HT1080 (cell line): Measurements from ENCODE around the gene CDC34. TPM values are rescaled to one million over a fixed set of nuclear protein-coding genes. Genes with fewer than 3 reads are reported as not detected.

ENCODE experiments used
- DNase-seq: peaks from one replicate; pipeline ENCODE4 v3.0.0-alpha.2; 2015; ENCODE audit warnings: low read depth
- polyA plus RNA-seq, 2 experiments: library from polyadenylated mRNA; depleted of rRNA; stranded (reverse); fragments of >200 nt; gene quantifications; 2 replicates each; pipeline ENCODE4 v1.2.3, GENCODE V29; 2015
- total RNA-seq: library from RNA; depleted of rRNA; stranded (reverse); fragments of >200 nt; shearing (Covaris generic); gene quantifications from 2 replicates; pipeline ENCODE4 v1.2.3, GENCODE V29; 2014; rRNA removed

CDC34 gene, protein sequence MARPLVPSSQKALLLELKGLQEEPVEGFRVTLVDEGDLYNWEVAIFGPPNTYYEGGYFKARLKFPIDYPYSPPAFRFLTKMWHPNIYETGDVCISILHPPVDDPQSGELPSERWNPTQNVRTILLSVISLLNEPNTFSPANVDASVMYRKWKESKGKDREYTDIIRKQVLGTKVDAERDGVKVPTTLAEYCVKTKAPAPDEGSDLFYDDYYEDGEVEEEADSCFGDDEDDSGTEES
- total RNA-seq = 107 and 110 TPM in 2 replicates
- polyA plus RNA-seq (2015; cell fraction: cytosol; rRNA removed) = 51.4 and 65.4 TPM in 2 replicates
- 31.6 and 41.6 TPM in 2 replicates for polyA plus RNA-seq (2015; cell fraction: nucleus; rRNA removed)

DNA sequence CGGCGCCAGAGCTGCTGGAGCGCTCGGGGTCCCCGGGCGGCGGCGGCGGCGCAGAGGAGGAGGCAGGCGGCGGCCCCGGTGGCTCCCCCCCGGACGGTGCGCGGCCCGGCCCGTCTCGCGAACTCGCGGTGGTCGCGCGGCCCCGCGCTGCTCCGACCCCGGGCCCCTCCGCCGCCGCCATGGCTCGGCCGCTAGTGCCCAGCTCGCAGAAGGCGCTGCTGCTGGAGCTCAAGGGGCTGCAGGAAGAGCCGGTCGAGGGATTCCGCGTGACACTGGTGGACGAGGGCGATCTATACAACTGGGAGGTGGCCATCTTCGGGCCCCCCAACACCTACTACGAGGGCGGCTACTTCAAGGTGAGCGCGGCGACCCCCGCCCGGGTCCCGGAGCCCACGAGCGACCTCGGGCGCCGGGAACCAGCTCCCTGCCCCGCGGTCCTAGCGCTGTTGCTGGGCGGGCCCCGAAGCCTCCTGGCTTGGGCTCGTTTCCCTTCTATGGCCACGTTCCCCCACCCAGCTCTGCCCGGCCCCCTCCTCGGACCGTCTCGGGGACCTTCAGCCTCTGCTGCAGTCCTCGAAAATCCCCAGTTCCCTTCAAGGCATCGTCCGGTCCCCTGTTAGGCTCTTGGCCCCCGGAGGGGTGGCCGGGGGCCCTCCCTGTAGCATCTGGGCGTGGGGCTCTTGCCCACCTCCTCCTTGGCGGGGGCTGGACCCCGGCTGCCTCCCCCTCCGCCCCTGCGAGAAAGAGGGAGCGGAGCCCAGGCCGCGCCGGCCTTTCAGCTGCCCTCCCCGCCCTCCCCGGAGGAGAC is at the start of gene CDC34:
Gene CDC34 (plus strand): TSS at position 8 of the 808 bp plus-strand sequence. CDS start 172 bp downstream, at position 180.
- DNase-seq = no peak

DNA sequence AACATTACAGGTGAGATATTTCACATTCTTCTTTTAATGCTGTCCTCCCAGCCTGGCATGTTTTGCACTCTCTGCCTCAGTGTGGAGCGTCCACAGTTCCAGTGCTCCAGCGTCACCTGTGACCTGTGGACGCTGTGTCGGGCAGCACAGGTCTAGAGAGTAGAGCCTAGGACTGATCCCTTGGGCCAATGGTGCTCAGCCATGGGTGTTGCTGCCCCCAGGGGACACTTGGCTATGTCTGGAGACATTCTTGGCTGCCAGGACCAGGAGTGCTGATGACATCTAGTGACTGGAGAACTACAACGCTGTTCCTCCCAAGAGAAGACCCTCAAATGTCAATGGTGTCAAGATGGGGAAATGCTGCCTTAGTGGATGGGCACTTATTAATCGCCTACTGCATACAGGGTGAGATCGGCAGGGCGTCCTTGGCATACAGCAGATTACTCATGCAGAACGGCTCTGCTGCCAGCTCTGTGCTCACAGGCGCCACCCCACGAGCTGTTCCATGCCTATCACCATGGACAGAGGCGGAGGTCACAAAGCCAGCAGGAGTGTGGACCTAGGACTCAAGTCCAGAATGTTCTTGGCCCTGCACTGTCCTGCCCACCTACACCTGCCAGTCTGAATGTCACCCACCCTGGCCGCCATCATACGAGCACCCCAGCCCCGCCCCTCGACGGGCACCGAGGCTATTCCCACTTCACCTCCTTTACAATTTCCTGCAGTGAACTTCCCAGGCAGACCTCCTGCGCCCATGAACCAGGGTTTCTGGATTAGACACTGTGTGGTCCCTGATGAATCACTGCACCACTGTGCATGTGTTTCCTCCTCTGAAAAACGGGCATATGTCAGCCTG is 49.1 kb upstream of the CDC34 start:
- no peak for DNase-seq

DNA sequence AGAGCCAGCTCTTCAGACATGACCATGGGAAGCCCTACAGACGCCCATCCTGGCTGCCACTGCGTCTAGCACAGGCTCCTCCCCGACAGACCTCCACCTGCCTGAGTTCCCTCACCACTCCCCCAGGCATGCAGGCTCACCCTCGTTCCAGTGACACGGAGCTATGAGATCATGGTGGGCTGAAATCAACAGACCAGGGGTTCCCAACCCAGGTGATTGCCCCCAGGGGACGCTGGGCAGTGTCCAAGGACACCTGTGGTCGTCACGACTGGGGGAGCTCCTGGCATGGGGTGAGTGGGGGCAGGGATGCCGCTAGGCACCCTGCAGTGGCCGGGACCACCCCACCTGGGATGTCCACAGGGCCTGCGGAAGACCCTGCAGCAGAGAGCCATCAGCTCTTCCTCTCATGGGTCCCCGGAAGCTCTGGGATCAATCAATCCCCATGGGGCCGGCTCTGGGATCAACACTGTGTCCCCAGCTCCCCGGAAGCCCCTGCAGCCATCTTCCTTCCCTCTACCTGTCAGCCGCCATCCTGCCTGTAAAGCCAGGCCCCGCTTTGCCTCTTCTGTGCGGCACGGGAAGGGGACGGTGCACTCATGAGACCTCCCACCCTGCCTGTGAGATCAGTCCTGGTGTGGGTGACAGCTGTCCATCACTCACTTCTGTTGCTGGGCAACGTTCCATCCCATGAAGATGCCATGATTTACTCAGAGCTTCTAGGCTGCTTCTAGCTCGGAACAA is 48.1 kb upstream of the CDC34 start:
- DNase-seq = no peak

DNA sequence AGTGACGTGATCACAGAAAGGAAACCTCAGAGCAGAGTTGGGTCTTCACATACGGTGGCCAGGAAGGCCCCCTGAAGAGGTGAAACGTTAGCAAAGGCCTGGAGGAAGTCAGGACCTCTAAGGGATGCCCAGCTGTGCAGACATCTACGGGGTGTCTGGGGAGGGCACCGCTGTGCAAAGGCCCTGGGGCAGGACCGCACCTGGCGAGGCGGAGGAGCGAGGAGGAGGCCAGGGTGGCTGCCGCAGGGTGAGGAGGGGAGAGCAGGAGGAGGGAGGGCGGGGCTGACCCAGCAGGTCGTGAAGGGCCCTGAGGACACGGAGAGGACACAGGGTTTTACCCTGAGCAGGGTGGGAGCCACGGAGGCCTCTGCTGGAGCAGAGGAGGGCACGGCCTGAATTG is 47.1 kb upstream of the CDC34 start:
- no peak for DNase-seq

DNA sequence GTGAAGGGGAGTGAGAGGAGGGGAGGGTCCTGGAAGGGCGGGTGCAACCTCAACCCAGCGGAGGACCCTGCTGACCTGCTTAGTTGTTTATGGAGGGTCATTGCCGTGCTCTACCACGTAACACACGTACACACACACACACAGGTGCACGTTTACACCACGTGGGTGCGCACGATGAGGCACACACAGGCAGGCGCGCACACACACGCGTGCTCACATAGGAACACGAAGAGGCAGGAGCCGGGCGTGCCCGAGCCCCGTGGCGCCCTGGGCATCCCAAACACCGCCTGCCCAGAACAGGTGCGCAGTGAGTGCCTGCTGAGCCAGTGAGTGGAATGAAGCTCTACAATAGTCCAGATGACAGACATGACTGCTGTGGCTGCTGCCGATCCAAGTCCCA is 46.5 kb upstream of the CDC34 start:
- DNase-seq = no peak

DNA sequence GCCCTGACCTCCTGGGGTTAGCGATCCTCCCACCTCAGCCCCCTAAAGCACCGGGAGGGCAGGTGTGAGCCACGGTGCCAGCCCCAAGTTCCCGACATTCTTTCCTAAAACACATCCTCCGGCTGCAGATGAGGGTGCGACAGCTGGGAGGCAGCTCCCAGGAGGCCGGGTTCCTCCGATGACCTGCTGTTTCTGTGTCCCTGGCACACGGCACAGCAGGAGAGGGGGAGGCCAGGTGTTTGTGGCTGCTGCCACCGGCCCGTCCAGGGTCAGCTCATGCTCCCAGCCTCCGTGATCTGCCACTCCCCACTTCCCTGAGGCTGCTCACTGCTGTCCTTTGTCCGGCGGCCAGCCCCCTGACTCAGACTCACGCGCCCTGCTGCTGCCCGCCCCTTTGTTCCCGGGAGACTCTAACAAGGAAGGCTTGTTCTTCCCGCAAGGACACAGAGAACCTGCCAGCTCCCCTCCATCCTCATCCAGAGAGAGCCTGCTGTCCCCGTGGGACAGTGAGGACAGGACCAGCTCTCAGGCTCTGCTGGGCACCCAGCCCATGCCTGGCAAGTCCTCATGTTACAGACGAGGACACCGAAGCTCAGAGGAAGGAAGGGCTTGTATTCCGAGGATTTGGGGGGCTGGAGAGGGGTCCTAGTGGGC is 45.9 kb upstream of the CDC34 start:
- no peak for DNase-seq

DNA sequence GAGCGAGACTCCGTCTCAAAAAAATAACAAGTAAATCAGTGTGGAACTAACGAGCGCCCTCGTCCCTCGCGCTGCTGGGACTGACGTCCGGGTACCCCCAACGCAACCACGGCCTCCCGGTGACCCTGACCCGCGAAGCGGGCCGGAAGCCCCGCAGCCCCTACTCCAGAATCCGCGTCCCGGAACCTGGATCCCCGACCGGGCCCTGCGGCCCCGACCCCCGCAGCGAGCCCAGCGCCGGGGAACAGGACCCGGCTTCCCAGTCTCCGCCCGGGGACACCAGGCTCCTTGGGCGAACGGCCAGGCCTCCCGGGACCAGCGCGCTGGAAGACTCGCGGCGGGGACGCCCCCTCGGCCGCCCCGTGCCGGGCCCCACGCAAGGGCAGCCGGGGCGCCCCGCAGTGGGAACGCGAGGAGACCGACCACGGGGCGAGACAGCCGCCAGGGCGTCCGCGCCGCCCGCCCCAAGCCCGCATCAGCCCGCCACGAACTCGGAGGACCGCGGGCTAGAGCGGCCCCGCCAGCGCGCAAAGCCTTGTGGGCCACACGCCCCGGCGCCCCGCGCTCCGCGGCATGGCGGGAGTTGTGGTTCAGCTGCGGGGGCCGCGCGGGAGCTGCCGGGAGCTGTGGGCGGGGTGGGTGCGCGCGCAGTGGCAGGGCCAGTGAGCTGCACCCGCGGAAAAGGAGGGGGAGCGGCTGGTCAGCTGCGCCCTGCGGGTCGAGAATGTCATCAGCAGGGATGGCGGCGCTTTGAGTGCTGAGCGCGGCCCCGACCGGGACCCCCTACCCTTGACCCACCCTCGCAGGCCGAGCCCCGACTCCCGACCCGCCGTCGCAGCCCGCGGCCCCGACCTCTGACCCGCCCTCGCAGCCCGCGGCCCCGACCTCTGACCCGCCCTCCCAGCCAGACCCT is 42.8 kb upstream of the CDC34 start:
- peak; percentile 84 for DNase-seq

DNA sequence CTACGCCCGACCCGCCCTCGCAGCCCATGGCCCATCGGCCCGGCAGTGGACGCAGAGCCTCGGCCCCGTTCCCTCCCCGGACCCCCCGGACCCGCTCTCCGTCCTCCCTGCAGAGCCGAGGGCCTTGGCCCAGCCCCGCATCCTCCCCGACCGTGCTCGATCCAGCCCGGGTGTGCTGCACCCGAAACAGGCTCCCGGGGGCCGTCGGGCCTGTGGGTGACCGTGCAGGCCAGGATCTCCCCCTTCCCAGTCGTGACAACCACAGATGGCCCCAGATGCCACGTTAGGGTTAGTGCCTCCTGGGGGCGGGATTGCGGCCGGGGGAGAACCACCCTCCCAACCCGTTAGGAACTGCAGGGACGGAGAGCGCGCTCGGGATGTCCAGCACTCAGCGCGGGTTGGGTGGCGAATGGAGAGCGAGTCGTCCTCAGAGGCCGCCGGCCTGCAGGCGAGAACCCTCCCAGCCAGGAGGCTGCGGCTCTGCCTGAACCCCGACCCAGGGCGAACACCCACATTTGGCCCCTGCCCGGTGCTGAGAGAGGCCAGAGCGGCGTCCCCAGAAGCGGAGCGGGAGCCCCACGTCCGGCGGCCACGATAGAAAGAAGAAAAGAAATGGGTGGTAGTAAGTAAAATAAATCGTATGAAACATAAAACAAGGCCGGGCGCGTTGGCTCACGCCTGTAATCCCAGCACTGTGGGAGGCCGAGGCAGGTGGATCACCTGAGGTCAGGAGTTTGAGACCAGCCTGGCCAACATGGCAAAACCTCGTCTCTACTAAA is 42.0 kb upstream of the CDC34 start:
- DNase-seq = no peak

DNA sequence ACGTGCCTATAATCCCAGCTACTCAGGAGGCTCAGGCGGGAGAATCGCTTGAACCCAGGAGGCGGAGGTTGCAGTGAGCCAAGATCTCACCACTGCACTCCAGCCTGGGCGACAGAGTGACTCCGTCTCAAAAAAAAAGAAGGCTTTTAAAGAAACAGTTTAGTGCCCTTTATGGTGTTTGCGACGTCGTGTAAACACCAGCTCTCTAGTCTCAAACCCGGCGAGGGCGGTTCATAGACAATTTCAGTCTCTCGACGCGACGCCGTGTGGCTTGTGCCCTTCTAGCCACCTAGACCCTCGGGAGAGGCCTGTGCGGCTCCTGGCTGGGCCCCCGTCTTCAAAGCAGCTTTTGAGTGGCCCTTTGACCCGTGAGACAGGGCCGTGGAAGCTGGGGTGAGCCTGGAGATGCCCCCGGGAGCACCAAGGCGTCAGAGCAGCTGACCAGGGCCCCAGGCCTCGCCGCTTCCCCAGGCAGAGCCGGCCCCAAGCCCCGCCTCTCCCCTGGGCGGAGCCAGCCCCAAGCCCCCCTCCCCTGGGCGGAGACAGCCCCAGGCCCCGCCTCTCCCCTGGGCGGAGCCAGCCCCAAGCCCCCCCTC is 40.3 kb upstream of the CDC34 start:
- DNase-seq = no peak

DNA sequence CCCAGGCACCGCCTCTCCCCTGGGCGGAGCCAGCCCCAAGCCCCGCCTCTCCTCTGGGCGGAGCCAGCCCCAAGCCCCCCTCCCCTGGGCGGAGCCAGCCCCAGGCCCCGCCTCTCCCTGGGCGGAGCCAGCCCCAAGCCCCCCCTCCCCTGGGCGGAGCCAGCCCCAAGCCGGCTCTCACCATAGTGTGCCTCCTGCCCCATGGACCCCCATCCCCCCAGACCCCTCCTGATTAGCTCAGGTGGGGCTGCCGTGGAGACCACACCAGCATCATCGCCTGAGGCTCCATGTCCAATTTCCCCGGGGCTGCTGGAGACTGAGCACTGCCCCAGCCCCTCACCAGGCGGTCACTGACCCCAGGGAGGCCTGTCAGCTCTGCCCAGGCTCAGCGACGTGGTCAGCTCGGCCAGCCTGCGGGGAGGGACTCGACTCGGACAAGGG is 39.4 kb upstream of the CDC34 start:
- no peak for DNase-seq

DNA sequence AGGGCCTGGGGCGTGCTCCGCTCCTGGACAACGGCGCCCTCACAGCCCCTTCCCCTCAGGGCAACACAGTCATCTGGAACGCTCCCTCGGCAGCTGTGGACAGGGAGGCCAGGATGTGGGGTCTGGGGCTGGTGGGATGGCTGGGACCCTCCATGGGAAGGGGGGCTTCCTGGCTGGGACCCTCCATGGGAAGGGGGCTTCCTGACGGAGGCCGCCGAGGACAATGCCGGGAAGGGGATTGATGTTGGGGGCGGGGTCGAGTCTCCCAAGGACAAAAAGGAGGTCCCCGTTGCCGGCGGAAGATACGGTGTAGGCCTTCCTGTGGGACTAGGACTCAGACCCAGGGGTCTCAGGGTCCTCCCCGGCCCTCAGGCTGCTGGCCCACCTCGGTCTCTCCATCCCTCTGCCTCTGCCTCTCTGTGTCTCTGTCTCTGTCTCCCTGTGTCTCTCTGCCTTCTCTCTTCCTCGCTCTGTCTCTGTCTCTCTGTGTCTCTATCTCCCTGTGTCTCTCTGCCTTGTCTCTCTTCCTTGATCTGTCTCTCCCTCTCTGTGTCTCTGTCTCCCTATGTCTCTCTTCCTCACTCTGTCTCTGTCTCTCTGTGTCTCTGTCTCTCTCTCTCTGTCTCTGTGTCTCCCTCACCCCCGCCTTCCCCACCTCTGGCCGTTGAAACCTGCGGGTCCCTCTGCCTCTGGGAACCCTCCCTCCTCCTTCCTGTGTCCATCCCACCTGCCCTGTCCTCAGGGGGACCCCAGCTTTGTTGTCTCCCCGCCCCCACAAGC is 38.0 kb upstream of the CDC34 start:
- DNase-seq = no peak

DNA sequence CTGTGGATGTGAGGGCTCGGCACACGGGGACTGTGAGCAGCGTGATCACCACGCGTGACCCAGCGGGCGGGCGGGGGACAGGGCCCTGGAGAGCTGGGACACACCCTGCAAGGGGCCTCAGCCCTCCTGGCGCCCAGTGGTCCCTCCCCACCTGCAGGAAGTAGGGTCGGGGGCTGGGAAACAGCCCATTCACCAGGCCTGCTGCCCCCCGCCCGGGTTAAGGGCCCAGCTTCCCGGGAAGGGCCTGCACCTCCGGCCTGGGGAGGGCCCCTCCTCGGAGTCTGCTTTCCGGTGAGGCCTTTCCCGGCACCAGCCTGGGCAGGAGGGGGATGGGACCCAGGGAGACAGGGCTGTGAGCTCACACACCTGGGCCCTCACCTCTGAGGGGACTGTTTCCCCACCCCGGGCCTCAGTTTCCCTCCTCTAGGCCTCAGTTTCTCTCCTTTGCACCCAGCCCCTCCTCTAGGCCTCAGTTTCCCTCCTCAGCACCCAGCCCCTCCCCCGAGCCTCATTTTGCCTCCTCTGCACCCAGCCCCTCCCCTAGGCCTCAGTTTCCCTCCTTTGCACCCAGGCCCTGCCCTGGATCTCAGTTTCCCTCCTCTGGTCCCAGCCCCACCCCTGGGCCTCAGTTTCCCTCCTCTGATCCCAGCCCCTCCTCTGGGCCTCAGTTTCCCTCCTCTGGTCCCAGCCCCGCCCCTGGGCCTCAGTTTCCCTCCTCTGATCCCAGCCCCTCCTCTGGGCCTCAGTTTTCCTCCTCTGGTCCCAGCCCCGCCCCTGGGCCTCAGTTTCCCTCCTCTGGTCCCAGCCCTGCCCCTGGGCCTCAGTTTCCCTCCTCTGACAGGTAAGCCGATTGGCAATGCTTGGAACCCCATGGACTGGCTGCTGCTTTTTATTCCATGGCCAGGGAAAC is 37.1 kb upstream of the CDC34 start:
- no peak for DNase-seq

DNA sequence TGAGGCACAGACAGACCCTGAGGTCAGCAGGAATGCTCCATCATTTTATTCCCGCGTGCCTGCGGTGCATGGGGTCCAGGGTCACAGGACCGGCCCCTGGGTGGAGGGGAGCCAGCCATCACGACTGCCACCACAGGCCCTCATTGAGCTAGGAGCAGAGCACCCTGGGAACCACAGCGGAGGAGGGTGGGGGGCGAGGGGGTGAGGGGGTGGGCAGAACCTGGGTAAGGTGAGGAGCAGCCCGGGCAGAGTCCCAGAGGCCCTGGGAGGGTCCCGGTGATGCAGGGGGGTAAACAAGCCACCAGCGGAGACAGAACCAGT is 36.5 kb upstream of the CDC34 start:
- no peak for DNase-seq

DNA sequence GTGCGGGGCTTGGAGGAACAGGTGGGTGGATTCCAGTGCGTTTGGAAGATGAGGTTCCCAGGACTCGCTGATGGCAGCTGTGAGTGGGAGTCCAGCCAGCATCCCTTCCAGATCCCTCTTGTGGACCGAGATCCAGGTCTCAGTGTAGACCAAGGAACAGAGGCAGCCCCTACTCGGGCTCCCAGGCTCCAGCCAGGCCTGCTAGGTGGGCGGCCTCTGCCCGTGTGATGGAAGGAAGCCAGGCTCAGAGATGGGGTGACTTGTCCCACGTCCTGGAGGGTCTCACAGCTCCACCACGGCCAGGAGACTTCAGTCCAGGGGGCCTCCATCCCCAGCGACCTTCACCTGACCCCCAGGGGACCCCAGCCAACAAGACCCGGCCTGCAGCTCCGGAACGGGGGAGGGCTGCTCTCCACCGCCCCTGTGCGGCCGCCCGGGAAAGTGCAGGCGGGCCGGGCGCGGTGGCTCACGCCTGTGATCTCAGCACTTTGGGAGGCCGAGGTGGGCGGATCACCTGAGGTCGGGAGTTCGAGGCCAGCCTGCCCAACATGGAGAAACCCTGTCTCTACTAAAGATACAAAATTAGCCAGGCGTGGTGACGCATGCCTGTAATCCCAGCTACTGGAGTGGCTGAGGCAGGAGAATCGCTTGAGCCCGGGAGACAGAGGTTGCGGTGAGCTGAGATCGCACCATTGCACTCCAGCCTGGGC is 36.0 kb upstream of the CDC34 start:
- DNase-seq = peak; percentile 40

DNA sequence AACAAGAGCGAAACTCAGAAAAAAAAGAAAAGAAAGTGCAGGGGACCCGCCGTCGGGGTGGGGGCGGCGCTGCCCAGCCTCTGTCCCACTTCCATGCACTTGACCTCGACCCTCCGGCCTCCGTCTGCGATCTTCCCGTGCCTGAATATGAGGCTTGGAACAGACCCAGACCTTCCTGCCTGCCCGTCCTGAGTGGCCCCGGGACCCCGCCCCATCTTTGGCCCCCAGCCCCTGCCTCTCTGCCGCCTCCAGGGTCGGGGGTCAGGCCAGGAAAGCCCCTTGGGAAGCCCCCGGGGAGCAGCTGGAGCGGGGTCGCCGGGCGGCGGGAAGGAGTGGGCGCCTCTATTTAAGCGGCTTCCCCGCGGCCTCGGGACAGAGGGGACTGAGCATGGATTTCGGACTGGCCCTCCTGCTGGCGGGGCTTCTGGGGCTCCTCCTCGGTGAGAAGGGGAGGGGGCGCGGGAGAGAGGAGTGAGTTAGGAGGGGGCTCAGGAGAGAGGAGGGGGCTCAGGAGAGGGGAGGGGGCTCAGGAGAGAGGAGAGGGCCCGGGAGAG is 35.4 kb upstream of the CDC34 start, which contains the start of gene MADCAM1:
Gene MADCAM1 (plus strand): TSS at position 375 of the 554 bp plus-strand sequence. CDS start 14 bp downstream, at position 389.
- no peak for DNase-seq
